ENCODE data around the gene TBC1D7.
A peak's percentile ranks its signal among the peaks of the same experiment; 100 is the strongest.

Gene TBC1D7

GRCh38 chr6:13328076-13328874, at the start of gene TBC1D7:
Gene TBC1D7, minus strand, starts transcription at chr6:13328537. Its CDS starts 1,639 bp downstream, at chr6:13326898.
- ChIA-PET POLR2A (interaction anchor here (0.7 to 1.7 kb wide), 8 partner anchors 10 to 370 kb away, joined by 3 to 6 read pairs (median 4); partner anchors contain the start of genes NOL7 and SIRT5), CTCF (interaction anchor here (0.6 to 8.9 kb wide), 11 partner anchors 10 to 416 kb away, joined by 3 to 141 read pairs (median 8); partner anchors contain the start of genes NOL7 and SIRT5)
- peak within 1 kb of the TSS; percentile 88 for H3K4me3 ChIP-seq (ENCODE audit: low read depth, low read length)
- DNase-seq (ENCODE audit: low read depth, low spot score): peak; percentile 19
- no peak for TF ChIP-seq CTCF (IDR thresholded peaks at IDR 0.05; ENCODE audit: insufficient read depth, low read length, missing control alignments)

- ChIA-PET CTCF (no interaction called here), POLR2A (no interaction called here)
- no peak for DNase-seq (ENCODE audit: low read depth, low spot score)
- no peak overlapping the region for H3K4me3 ChIP-seq (ENCODE audit: low read depth, low read length)
- TF ChIP-seq CTCF (IDR thresholded peaks at IDR 0.05; ENCODE audit: insufficient read depth, low read length, missing control alignments): no peak
Observed at GRCh38 chr6:13377054-13377758, 48.9 kb upstream of the TBC1D7 start.

- CTCF ChIA-PET: interaction anchor here (1.6 kb wide), 1 partner anchor 163 kb away, joined by 3 read pairs; no protein-coding TSS in a partner anchor
- POLR2A ChIA-PET: no interaction called here
- no peak for TF ChIP-seq CTCF (IDR thresholded peaks at IDR 0.05; ENCODE audit: insufficient read depth, low read length, missing control alignments)
- no peak overlapping the region for H3K4me3 ChIP-seq (ENCODE audit: low read depth, low read length)
- no peak for DNase-seq (ENCODE audit: low read depth, low spot score)
Observed at GRCh38 chr6:13375360-13375878, 47.1 kb upstream of the TBC1D7 start.

GRCh38 chr6:13373919-13374318, 45.6 kb upstream of the TBC1D7 start:
- ChIA-PET CTCF (no interaction called here), POLR2A (no interaction called here)
- TF ChIP-seq CTCF (IDR thresholded peaks at IDR 0.05; ENCODE audit: insufficient read depth, low read length, missing control alignments): no peak
- no peak for DNase-seq (ENCODE audit: low read depth, low spot score)
- H3K4me3 ChIP-seq (ENCODE audit: low read depth, low read length): no peak overlapping the region

GRCh38 chr6:13373488-13373886, 45.1 kb upstream of the TBC1D7 start:
- no peak for DNase-seq (ENCODE audit: low read depth, low spot score)
- H3K4me3 ChIP-seq (ENCODE audit: low read depth, low read length): no peak overlapping the region

More at GRCh38 chr6:13373488-13373886, 45.1 kb upstream of the TBC1D7 start:
- no peak for TF ChIP-seq CTCF (IDR thresholded peaks at IDR 0.05; ENCODE audit: insufficient read depth, low read length, missing control alignments)
- CTCF ChIA-PET: interaction anchor here (1.0 to 1.2 kb wide), 2 partner anchors 25 to 26 kb away, joined by 3 to 4 read pairs; no protein-coding TSS in a partner anchor
- POLR2A ChIA-PET: no interaction called here

All from AG04449 (cell line).